Glutamatergic neuron (in vitro differentiated cells): ENCODE results near the gene ASTN2. TPM values are rescaled to one million over a fixed set of nuclear protein-coding genes. Genes with fewer than 3 reads are reported as not detected.

ENCODE experiments used
- DNase-seq: peaks from one replicate; pipeline ENCODE4 v3.0.0; 2022
- H3K27ac Mint-ChIP-seq: one replicate; pipeline ENCODE4 v1.8.0; 2020; ENCODE audit warnings: mild to moderate bottlenecking, mixed read lengths, inconsistent platforms; ENCODE audit not compliant: unreplicated experiment
- H3K27me3 Mint-ChIP-seq: one replicate; pipeline ENCODE4 v1.8.0; 2020; ENCODE audit warnings: mild to moderate bottlenecking, moderate library complexity, mixed read lengths, inconsistent platforms; ENCODE audit not compliant: unreplicated experiment
- H3K36me3 Mint-ChIP-seq: one replicate; pipeline ENCODE4 v1.8.0; 2020; ENCODE audit warnings: mild to moderate bottlenecking, mixed read lengths, inconsistent platforms; ENCODE audit not compliant: unreplicated experiment
- H3K4me1 Mint-ChIP-seq: one replicate; pipeline ENCODE4 v1.8.0; 2020; ENCODE audit warnings: mild to moderate bottlenecking, low read depth, mixed read lengths, inconsistent platforms; ENCODE audit not compliant: unreplicated experiment
- H3K4me3 Mint-ChIP-seq: one replicate; pipeline ENCODE4 v1.8.0; 2020; ENCODE audit warnings: mild to moderate bottlenecking, mixed read lengths, inconsistent platforms; ENCODE audit not compliant: unreplicated experiment
- H3K9me3 Mint-ChIP-seq: one replicate; pipeline ENCODE4 v1.8.0; 2020; ENCODE audit warnings: mild to moderate bottlenecking, moderate library complexity, mixed read lengths, inconsistent platforms; ENCODE audit not compliant: unreplicated experiment
- CTCF ChIP-seq: fragments of 200-600 bp; sonication (generic); IDR thresholded peaks from one replicate; pipeline ENCODE4 v1.5.0; 2021; ENCODE audit not compliant: partially characterized antibody, unreplicated experiment
- total RNA-seq: library from RNA; stranded (reverse); fragmentation: NEBNext Ultra II Directional; extraction: Animal tissue kit (Norgen Biotek cat#: 25700); gene quantifications from one replicate; pipeline ENCODE4 v1.2.1, GENCODE V29; 2021; ENCODE audit not compliant: unreplicated experiment

Gene ASTN2
- total RNA-seq, 1 donor from 2014 or later, result 134 TPM

- Mint-ChIP-seq H3K27me3 (peaks cover 3% of the 10 kb centered on the region), H3K36me3 (no peaks in the 10 kb centered on the region), H3K27ac (no peak overlapping the region), H3K9me3 (no peaks in the 10 kb centered on the region), H3K4me3 (no peak overlapping the region), H3K4me1 (no peaks in the 10 kb centered on the region)
- DNase-seq, result no peak
- no peak for TF ChIP-seq CTCF
These were observed 710.4 kb downstream of the ASTN2 start for GRCh38 chr9:116704470-116704869.

- H3K36me3 Mint-ChIP-seq, result no peaks in the 10 kb centered on the region
- no peak overlapping the region for H3K4me3 Mint-ChIP-seq
- peaks cover 3% of the 10 kb centered on the region for H3K27me3 Mint-ChIP-seq
- H3K27ac Mint-ChIP-seq, result no peak overlapping the region
- H3K4me1 Mint-ChIP-seq, result no peaks in the 10 kb centered on the region
- no peak for DNase-seq
- no peak for TF ChIP-seq CTCF
- H3K9me3 Mint-ChIP-seq, result no peaks in the 10 kb centered on the region
These were observed 711.2 kb downstream of the ASTN2 start for GRCh38 chr9:116703634-116704033.

GRCh38 chr9:116701940-116702642 lies 712.8 kb downstream of the ASTN2 start:
- no peak overlapping the region for H3K4me3 Mint-ChIP-seq
- H3K27me3 Mint-ChIP-seq, result peaks cover 3% of the 10 kb centered on the region
- no peak for TF ChIP-seq CTCF
- H3K9me3 Mint-ChIP-seq, result no peaks in the 10 kb centered on the region
- peaks cover 4% of the 10 kb centered on the region for H3K36me3 Mint-ChIP-seq
- H3K4me1 Mint-ChIP-seq, result peaks cover 3% of the 10 kb centered on the region
- H3K27ac Mint-ChIP-seq, result no peak overlapping the region
- no peak for DNase-seq

GRCh38 chr9:116700882-116701865 lies 713.7 kb downstream of the ASTN2 start:
- no peak for TF ChIP-seq CTCF
- no peak overlapping the region for H3K4me3 Mint-ChIP-seq
- peaks cover 4% of the 10 kb centered on the region for H3K36me3 Mint-ChIP-seq
- H3K4me1 Mint-ChIP-seq, result peaks cover 3% of the 10 kb centered on the region
- H3K27me3 Mint-ChIP-seq, result peaks cover 3% of the 10 kb centered on the region
- peak overlapping the region; percentile 11 for H3K27ac Mint-ChIP-seq
- DNase-seq, result no peak
- H3K9me3 Mint-ChIP-seq, result no peaks in the 10 kb centered on the region
